Fibroblast of skin of right biceps (primary cell): Measurements from ENCODE around the gene TMEM212.
A peak's percentile ranks its signal among the peaks of the same experiment; 100 is the strongest.

Experiments used
- DNase-seq: peaks from one replicate; pipeline ENCODE4 v3.0.0-alpha.2; 2013

Gene TMEM212

DNA sequence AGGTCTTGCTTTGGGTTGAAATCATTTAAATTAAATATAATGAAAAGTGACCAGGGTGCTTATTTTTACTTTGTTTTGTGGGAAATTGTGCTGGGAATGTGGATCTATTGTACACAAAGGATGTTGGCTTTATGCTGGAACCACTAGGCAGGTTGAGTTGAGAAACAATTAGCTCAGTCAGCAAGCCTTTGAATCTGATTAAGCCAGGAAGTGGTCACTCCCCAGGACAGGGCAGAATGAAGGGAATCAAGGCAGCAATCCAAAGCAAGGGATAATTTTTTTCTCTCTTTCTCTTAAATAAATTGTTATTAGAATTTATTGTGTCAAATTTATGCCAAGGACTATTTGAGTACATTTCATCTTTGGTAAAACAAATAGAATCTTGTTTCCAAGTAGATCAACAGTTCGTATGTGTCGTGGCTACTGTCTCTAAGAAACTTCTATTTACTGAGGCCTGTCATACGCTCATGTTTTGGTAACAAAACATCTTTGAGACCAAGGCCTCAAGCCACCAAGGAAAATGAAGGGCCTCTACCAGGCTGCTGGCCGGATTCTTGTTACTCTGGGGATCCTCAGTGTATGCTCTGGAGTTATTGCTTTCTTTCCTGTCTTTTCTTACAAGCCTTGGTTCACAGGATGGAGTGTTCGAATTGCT is at the start of gene TMEM212:
TMEM212 (plus strand) TSS at position 486 of the 655 bp plus-strand sequence; CDS start at position 521, 35 bp downstream.
- DNase-seq: peak; percentile 30

DNA sequence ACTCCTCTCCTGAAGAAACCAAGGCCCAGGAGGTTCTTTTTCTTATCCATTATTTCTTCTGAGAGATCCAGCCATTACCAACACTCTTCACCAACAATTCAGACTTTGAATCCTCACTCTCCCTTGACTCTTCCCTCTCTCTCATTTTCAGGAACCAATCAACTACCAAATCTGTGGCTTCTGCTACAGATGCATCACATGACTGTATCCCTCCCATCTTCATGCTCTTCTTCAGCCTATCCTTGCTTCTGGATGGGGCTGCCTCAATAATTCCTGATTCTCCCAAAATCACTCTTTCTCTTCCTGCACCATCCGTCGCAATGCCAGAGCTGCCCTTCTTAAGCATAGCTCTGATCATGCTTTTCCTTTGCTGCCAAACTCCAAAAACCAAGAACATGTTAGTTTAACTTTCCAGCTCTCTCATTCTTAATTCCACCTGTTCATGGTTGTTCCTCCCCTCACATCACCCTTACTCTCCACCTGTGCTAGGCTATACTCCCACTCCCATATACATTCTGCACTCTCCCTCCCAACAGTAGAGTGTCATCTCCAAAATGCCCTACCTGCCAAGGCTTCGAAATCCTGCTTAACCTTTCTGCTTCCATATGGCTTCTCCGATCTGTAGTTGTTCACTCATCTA is 46.4 kb upstream of the TMEM212 start:
- no peak for DNase-seq

GRCh38 chr3:171797265-171797679 is 45.9 kb upstream of the TMEM212 start:
- DNase-seq: no peak

- no peak for DNase-seq
These were observed 45.3 kb upstream of the TMEM212 start for GRCh38 chr3:171797873-171798272.

GRCh38 chr3:171799501-171799900 is 43.6 kb upstream of the TMEM212 start:
- peak; percentile 19 for DNase-seq

- peak; percentile 89 for DNase-seq
These were observed 41.2 kb upstream of the TMEM212 start for GRCh38 chr3:171801738-171802589.

DNA sequence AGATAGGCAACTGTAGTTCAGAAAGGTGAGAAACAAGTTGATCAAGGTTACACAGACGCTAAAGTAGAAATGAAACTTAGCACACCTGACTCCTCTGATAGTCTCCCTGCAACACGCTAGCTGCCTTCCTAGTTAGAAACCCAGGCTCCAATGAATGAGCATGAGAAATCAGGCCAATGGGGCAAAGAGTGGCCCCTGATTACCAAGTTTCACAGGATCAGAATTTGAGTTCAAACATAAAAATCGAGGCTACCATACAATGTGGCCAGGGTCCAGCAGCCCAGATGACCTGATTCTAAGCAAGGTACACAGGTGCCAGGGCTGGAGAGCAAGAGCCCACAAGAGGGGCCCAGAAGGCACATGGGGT is 40.6 kb upstream of the TMEM212 start:
- no peak for DNase-seq

GRCh38 chr3:171803044-171803443 is 40.1 kb upstream of the TMEM212 start:
- no peak for DNase-seq

DNA sequence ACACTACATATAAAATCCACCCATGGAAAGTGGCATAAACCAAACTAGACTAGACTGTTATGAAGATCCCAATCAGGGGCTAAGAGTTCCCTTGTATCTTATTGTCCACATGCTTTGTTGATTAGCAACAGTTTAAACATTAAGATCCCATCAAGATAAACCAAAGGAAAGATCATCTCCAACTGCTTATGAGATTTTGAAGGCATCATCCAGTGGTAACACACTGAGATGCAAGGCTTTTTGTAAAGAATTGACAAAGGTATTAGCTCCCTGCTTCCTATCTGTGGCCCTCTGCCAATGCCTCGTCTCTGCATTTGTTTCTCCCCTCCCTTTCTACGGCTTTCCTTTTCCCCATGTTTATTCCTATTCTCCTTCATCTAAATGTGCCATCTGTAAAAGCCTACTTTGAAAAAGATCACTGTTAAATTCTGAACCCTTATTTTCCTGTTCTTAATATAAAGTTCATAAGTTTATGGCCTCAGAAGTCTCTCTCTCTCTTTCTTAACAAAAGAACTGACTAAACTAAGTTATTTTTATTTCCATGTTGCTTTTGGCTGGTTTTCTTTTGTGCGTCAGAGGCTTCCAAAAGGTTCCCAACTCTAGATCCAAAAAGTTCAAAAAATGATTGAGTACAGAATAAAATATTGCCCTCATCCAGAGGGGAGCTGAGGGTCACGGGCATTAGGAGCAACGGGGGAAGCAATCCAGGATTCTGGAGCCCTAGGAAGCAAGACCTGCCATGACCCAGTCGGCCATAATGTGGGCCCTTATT is 38.3 kb upstream of the TMEM212 start:
- DNase-seq: peak; percentile 60

DNA sequence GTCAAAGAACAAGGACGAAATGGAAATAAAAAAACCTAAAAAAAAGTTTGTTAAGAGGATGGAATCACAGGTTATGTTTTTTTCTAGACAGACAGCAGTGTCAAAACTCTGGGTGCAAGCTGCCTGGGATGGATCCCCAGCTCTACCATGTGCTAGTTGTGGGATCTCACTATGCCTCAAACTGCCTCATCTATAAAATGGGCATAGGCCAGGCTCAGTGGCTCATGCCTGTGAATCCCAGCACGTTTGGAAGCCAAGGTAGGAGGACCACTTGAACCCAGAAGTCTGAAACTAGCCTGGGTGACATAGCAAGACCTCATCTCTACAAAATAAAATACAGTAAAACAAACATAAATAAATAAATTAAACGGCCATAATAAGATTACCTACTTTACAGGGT is 37.5 kb upstream of the TMEM212 start:
- no peak for DNase-seq

DNA sequence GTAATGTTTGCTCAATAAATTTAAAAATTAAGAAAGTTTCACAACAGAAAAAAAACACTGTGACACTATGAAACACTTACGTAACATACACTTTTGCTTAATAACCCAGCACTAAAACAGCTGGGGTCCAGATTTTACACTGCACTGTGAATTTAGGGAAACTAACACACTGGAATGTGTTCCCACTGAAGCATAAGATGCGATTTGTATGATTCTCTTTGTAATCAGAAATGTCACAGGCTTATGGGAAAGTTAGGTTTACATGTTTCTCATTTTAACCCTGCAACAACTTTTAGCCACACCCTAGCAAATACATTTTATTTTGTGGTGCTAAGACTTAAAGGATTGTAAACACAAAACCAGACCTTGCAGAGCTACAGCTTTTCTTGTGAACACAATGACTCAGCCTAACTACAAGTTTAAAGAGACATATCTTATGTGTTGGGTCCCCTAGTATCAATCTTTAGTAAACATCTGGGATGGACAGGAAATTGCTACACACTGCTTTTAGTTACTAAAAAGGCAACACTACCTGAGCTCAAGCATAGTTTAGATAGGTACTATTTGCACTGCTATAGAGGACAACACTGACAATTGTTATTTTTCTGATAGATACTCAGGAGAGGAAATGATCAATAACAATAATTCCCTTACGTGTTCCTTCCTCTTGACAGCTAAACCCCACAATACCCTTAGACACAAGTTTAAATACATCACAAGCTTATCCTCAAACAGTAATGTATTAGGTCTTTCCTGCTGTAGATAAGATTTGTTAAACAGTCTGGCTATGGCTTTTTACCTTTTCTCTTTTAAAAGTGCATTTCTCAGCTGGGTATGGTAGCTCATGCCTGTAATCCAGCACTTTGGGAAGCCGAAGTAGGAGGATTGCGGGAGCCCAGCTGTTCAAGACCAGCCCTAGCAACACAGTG is 36.7 kb upstream of the TMEM212 start:
- peak; percentile 63 for DNase-seq

GRCh38 chr3:171807129-171807675 is 35.9 kb upstream of the TMEM212 start:
- DNase-seq: no peak

DNA sequence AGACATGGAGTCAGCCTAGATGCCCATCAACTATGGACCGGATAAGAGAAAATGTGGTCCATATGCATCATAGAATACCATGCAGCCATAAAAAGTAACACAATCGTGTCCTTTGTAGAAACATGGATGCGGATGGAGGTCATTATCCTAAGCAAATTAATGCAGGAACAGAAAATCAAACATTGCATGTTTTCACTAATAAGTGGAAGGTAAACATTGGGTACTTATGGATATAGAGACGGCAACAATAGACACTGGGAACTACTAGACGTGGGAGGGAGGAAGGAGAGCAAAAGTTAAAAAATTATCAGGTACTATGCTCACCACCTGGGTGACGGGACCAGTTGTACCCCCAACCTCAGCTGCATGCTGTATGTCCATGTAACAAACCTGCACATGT is 35.3 kb upstream of the TMEM212 start:
- no peak for DNase-seq

- peak; percentile 61 for DNase-seq
These were observed 33.6 kb upstream of the TMEM212 start for GRCh38 chr3:171809611-171809860.

GRCh38 chr3:171809861-171810628 is 33.1 kb upstream of the TMEM212 start, which contains the start of gene PLD1:
Gene PLD1, minus strand, starts transcription at chr3:171810483. Its CDS starts 72,432 bp downstream, at chr3:171738051.
- DNase-seq: peak; percentile 94

GRCh38 chr3:171810629-171811294 is 32.4 kb upstream of the TMEM212 start:
- no peak for DNase-seq

DNA sequence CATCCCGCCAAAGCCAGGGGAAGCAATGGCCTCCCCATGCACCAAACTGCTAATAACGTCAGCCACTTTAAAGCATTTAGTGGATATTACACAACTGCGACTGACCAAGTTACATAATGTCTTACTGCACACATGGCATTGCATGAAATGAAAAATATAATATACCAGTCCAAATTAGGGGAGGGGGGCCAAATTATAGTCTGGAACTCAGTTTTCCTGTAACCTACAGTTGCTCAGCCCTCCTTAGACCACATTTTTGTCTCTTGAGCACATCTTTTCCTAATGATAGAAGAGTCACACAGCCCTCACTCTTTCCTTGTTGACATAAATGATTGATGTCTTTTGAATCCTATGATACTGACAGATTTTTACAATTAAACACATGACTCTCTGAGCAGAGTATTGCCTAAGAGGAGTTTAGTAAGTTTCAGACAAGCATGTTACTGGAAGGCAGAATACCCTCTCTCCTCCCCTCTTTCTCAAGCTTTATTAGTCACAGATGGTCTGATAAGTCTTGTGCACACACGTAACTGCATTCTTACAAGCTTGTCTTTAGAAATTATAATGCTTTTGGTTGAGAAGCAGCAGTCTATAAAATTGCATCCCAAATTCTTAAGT is 31.7 kb upstream of the TMEM212 start:
- peak; percentile 100 for DNase-seq

- DNase-seq: peak; percentile 79
These were observed 31.2 kb upstream of the TMEM212 start for GRCh38 chr3:171811913-171812335.

DNA sequence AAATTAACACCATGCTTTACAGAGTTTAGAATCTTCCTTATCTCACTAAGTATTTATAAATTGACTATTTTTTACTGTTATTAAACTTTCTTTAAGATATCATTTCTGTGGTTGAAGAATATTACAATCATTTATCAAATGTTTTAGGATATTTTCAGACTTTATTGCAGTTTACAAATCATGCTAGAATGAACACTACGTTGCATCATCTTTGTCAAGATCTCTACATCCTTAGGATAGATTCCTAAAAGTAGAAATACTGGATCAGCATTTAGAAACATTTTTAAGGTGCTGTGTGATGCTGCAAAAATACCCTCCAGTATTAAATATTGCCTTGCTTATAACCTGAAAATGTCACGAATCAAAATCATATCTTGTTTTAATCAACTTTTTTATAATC is 30.3 kb upstream of the TMEM212 start:
- peak; percentile 28 for DNase-seq
